Activated gamma-delta T cell treated with Interleukin-2 at 50 U/mL for 16 hours (primary cell): ENCODE data around the gene KIAA0319L.
"Not testable (repeated sequence)": the region's sequence is repeated elsewhere in the genome, so short reads cannot be mapped to it uniquely, and the experiment has no call there.

Experiments
- DNase-seq: peaks from one replicate; pipeline ENCODE4 v3.0.0-alpha.2; 2020

KIAA0319L gene

GRCh38 chr1:35481229-35481628 lies 76.0 kb downstream of the KIAA0319L start:
- no peak for DNase-seq

- no peak for DNase-seq
Observed at GRCh38 chr1:35477870-35478269, 79.3 kb downstream of the KIAA0319L start.

GRCh38 chr1:35475856-35476674 lies 81.1 kb downstream of the KIAA0319L start:
- no peak for DNase-seq

- no peak for DNase-seq
Observed at GRCh38 chr1:35475356-35475755, 81.8 kb downstream of the KIAA0319L start.

GRCh38 chr1:35473216-35473615 lies 84.0 kb downstream of the KIAA0319L start:
- DNase-seq: not testable (repeated sequence)

GRCh38 chr1:35470977-35471613 lies 86.1 kb downstream of the KIAA0319L start:
- DNase-seq: no peak

GRCh38 chr1:35466120-35466519 lies 91.1 kb downstream of the KIAA0319L start:
- no peak for DNase-seq

GRCh38 chr1:35463749-35464148 lies 93.5 kb downstream of the KIAA0319L start:
- DNase-seq: not testable (repeated sequence)

- no peak for DNase-seq
Observed at GRCh38 chr1:35463232-35463631, 94.0 kb downstream of the KIAA0319L start.

- DNase-seq: no peak
Observed at GRCh38 chr1:35461966-35462651, 95.1 kb downstream of the KIAA0319L start.

- DNase-seq: no peak
Observed at GRCh38 chr1:35460796-35461195, 96.4 kb downstream of the KIAA0319L start.

GRCh38 chr1:35454616-35455015 lies 102.6 kb downstream of the KIAA0319L start:
- DNase-seq: no peak

- no peak for DNase-seq
Observed at GRCh38 chr1:35454176-35454575, 103.0 kb downstream of the KIAA0319L start.

- DNase-seq: no peak
Observed at GRCh38 chr1:35453031-35453430, 104.2 kb downstream of the KIAA0319L start.

GRCh38 chr1:35452106-35452774 lies 105.0 kb downstream of the KIAA0319L start:
- DNase-seq: no peak

- peak; percentile 78 for DNase-seq
Observed at GRCh38 chr1:35451125-35451528, 106.1 kb downstream of the KIAA0319L start.

GRCh38 chr1:35449334-35450008 lies 107.7 kb downstream of the KIAA0319L start:
- DNase-seq: no peak

- no peak for DNase-seq
Observed at GRCh38 chr1:35448344-35448801, 108.8 kb downstream of the KIAA0319L start.

GRCh38 chr1:35447278-35447677 lies 109.9 kb downstream of the KIAA0319L start:
- DNase-seq: no peak

- DNase-seq: no peak
Observed at GRCh38 chr1:35444519-35444774, 112.8 kb downstream of the KIAA0319L start.

GRCh38 chr1:35443768-35444518 lies 113.3 kb downstream of the KIAA0319L start:
- no peak for DNase-seq

GRCh38 chr1:35442734-35443133 lies 114.5 kb downstream of the KIAA0319L start:
- DNase-seq: no peak
